NCI-H460 (cell line): ENCODE measurements around the gene EMP3. TPM values are rescaled to one million over a fixed set of nuclear protein-coding genes. Genes with fewer than 3 reads are reported as not detected.
"Not testable (repeated sequence)": the region's sequence is repeated elsewhere in the genome, so short reads cannot be mapped to it uniquely, and the experiment has no call there.

Experiments used
- DNase-seq: peaks from one replicate; pipeline ENCODE4 v3.0.0-alpha.2; 2016; ENCODE audit warnings: low read depth; ENCODE audit errors: extremely low read depth
- total RNA-seq: library from RNA; depleted of rRNA; stranded (reverse); fragments of >200 nt; shearing (Covaris generic); gene quantifications from 2 replicates; pipeline ENCODE4 v1.2.3, GENCODE V29; 2014; rRNA removed

EMP3 gene
- total RNA-seq, 1 experiment from 2014 or later = 84.7 TPM

DNA sequence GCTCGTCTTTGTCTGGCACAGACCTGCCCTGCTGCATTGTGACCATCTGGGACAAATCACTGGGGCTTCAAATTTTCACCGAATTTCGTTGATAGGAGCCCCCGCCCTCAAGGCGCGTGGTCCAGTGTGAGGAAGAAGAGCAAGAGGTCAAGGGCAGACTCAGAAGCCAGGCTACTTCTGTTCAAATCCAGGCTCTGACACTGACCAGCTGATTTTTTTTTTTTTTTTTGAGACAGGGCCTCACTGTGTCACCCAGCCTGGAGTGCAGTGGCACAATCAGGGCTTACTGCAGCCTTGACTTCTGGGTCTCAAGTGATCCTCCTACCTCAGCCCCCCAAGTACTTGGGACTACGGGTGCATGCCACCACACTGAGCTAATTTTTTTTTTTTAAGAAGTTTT, 46.0 kb downstream of the EMP3 start:
- DNase-seq = no peak

DNA sequence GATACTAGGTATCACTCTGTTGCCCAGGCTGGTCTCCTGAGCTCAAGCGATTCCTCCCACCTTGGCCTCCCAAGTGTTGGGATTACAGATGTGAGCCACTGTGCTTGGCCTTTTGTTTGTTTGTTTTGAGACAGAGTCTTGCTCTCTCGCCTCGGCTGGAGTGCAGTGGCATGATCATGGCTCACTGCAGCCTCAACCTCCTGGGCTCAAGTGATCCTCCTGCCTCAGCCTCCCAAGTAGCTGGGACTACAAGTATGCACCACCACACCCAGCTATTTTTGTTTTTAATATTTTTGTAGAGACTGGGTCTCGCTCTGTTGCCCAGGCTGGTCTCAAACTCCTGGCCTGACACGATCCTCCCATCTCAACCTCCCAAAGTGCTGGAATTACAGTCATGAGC, 46.4 kb downstream of the EMP3 start:
- not testable (repeated sequence) for DNase-seq

DNA sequence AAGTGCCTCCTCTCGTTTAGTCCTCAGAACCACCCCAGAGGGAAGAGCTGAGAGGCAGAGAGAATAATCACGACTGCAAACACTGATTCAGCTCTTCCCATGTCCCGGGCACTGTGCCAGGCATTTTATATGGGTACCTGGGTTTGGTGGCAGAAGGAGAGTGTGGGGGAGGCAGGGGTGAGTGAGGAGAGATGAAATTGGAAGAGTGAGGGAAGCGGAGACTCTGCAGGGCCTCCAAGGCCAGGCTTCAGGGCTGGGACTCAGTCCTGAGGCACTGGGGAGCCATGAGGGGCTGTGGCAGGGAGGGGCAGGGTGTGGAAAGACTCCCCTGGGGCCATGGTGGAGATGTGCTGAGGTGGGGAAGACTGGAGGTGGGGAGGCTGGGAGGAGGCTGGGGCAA, 47.6 kb downstream of the EMP3 start:
- DNase-seq = no peak

DNA sequence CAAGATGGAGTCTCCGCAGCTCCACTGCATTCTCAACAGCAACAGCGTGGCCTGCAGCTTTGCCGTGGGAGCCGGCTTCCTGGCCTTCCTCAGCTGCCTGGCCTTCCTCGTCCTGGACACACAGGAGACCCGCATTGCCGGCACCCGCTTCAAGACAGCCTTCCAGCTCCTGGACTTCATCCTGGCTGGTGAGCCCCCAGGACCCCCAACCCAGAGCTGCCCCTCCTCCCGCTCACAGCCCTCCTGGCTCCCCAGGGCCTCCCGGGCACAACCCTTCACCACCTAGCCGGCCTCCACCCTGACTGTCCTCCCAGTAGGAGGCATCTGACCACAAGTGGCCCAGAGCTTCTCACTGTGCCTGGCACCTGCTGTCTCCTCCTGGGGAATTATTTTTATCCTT, 48.2 kb downstream of the EMP3 start:
- no peak for DNase-seq

DNA sequence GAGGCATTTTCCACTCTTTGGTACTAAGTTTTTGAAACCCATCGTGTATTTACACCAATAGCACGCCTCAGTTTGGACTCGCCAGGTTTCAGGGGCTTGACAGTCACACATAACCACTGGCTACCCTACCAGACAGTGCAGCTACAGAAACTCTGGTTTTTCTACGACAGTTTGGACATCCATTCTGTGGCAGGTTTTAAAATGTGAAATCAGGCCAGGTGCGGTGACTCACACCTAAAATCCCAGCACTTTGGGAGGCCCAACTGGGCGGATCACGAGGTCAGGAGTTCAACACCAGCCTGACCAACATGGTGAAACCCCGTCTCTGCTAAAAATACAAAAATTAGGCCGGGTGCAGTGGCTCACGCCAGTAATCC, 52.8 kb downstream of the EMP3 start:
- no peak for DNase-seq

DNA sequence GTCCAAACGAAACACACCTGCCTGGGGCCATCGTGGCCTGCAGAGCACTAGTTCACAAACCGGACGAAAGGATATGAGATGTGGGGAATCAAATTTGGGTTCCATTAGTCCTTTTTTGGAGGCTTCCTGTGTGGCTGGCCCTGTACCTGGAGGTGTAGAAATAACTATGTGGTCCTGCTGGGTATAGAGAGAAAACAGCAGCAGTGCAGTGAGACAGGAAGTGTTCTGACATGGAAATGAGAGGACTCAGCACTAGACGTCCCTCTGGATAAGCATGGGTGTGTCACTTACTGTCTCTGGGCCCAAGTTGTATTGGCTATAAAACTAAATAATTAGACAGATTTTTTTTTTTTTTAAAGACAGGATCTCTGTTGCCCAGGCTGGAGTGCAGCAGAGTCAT, 53.7 kb downstream of the EMP3 start:
- DNase-seq = no peak

Other genes with a start within 250 kb of the EMP3 start
- gene PLA2G4C, start 214.7 kb upstream of the EMP3 start, total RNA-seq = 0.42 and 0.61 TPM in 2 replicates
- gene LIG1, start 155.2 kb upstream of the EMP3 start, total RNA-seq = 22.5 and 25.9 TPM in 2 replicates
- 1.3 and 1.5 TPM in 2 replicates for gene ZSWIM9, start 154.9 kb upstream of the EMP3 start, total RNA-seq
- gene CARD8, start 69.6 kb upstream of the EMP3 start, total RNA-seq = 25.6 and 25.8 TPM in 2 replicates
- gene ZNF114, start 55.5 kb upstream of the EMP3 start, total RNA-seq = 3.3 and 3.7 TPM in 2 replicates
- 2.4 and 4.0 TPM in 2 replicates for gene TMEM143, start 38.4 kb downstream of the EMP3 start, total RNA-seq
- gene SYNGR4, start 38.8 kb downstream of the EMP3 start, total RNA-seq = 0.17 TPM in 1 of 2 replicates, not detected in the other
- gene KDELR1, start 66.0 kb downstream of the EMP3 start, total RNA-seq = 78.2 and 78.7 TPM in 2 replicates
- 0.25 and 0.40 TPM in 2 replicates for gene GRIN2D, start 68.1 kb downstream of the EMP3 start, total RNA-seq
- 19.3 and 26.3 TPM in 2 replicates for gene GRWD1, start 120.4 kb downstream of the EMP3 start, total RNA-seq
- gene KCNJ14, start 130.0 kb downstream of the EMP3 start, total RNA-seq = 1.8 and 2.0 TPM in 2 replicates
- 22.2 and 26.3 TPM in 2 replicates for gene CYTH2, start 143.8 kb downstream of the EMP3 start, total RNA-seq
- 0.05 TPM in 1 of 2 replicates, not detected in the other for gene LMTK3, start 186.3 kb downstream of the EMP3 start, total RNA-seq
- gene SULT2B1, start 226.6 kb downstream of the EMP3 start, total RNA-seq = 0.12 TPM in 1 of 2 replicates, not detected in the other